ENCODE data around the gene RAD51D.

RAD51D gene

DNA sequence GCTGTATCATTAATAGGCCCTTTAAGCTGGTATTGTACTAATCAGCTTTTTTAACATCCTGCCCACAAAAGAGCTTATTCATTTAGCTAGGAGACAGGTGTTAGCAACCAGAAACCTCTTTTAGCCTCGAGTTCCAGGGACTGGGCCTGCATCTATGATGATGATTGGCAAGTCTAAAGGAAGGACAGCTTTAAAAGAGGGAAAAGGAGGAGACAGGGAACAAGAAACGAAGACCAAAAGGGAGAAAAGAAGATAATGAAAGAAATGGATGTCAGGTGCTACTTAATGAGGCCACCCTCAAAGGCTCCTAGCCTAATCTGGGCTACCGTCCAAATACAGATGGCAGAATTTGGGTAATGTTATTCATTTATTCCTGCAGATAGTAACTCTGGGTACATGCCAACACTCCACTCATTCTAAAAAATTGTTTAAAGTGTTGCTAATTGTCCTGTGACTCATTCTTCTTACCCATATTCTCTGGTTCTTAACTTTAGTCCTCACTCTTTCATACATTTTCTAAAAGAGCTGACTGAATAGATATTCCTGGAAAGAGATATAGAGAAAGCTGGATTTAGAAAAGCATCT, 37.5 kb downstream of the RAD51D start:
- TF ChIP-seq, protein P1, sequence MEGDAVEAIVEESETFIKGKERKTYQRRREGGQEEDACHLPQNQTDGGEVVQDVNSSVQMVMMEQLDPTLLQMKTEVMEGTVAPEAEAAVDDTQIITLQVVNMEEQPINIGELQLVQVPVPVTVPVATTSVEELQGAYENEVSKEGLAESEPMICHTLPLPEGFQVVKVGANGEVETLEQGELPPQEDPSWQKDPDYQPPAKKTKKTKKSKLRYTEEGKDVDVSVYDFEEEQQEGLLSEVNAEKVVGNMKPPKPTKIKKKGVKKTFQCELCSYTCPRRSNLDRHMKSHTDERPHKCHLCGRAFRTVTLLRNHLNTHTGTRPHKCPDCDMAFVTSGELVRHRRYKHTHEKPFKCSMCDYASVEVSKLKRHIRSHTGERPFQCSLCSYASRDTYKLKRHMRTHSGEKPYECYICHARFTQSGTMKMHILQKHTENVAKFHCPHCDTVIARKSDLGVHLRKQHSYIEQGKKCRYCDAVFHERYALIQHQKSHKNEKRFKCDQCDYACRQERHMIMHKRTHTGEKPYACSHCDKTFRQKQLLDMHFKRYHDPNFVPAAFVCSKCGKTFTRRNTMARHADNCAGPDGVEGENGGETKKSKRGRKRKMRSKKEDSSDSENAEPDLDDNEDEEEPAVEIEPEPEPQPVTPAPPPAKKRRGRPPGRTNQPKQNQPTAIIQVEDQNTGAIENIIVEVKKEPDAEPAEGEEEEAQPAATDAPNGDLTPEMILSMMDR (IDR thresholded peaks at IDR 0.05; ENCODE audit: extremely low read depth, missing control alignments), result no peak
- peak; percentile 19 for DNase-seq (ENCODE audit: low spot score)

- DNase-seq (ENCODE audit: low spot score), result no peak
Measured at GRCh38 chr17:35081638-35082037, 38.0 kb downstream of the RAD51D start.

DNA sequence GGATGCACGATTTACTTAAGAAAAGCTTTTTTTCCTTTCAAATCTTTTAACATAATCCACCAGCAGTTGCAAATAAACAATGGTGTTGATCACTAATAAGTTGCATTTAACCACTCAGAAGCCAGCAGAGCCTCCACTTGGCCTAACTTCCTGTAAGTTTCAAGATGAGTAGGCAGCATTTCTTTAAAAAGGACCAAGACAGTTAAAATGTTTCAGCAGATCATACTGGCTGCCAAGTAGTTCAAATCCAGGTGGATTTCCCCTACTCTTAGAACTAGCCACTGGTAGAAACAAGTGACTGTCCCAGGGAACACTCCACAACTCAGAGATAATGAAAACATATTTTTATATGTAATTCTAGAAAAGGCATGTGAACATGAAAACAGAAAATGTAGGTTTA, 39.1 kb downstream of the RAD51D start:
- peak; percentile 65 for DNase-seq (ENCODE audit: low spot score)

More at GRCh38 chr17:35081638-35082037, 38.0 kb downstream of the RAD51D start:
- TF ChIP-seq, protein P1 (IDR thresholded peaks at IDR 0.05; ENCODE audit: extremely low read depth, missing control alignments), result no peak

GRCh38 chr17:35079547-35080423, 39.9 kb downstream of the RAD51D start:
- TF ChIP-seq, protein P1 (IDR thresholded peaks at IDR 0.05; ENCODE audit: extremely low read depth, missing control alignments), result no peak
- no peak for DNase-seq (ENCODE audit: low spot score)

More for the DNA sequence above, 39.1 kb downstream of the RAD51D start:
- TF ChIP-seq, protein P1 (IDR thresholded peaks at IDR 0.05; ENCODE audit: extremely low read depth, missing control alignments), result no peak

- TF ChIP-seq, protein P1 (IDR thresholded peaks at IDR 0.05; ENCODE audit: extremely low read depth, missing control alignments), result no peak
- no peak for DNase-seq (ENCODE audit: low spot score)
Measured at GRCh38 chr17:35076874-35077273, 42.8 kb downstream of the RAD51D start.

DNA sequence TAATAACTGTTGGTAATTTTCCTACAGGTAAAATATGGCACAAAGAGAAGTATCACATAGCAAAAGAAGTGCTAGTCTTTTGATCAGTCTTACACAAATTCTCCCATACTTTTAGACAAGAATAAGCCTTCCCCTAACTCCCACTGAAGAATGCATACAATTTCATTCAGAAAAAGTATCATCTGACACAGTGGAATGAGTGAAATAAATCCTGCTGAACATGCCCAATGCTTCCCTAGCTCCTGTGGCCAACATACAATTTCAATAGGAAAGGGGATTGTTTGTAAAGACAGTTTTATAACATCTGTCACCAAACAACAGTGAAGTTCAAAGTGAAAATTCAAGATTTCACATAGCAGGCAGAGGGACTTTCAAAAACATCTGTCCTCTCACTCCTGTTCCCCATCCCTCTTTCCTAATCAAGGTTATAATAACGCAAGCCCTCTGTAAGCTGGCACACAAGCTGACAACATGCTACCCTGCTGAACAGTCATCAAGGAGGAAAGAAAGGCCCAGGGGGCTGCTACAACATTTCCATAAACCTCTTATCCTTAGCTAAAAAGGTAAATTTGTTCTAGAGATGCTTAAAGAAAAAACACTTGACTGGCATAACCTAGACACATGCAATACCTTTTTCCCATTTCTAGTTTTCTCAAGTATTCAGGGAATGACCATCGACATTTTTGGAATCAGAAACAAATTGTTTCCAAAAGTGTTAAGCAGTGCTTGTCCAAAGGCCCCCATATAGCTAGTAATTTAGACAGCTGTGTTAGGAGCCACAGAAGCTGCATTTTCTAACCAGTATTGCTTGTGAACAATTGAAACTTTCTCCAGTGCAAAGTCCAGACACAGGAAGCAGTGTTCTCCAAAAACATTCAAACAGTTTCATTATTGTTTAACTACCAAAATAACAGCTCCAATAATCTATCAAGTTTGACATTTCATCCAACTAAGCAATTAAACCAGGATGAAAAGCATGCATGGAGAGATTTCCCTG, 44.7 kb downstream of the RAD51D start:
- TF ChIP-seq, protein P1 (IDR thresholded peaks at IDR 0.05; ENCODE audit: extremely low read depth, missing control alignments), result no peak
- no peak for DNase-seq (ENCODE audit: low spot score)
